NCI-H748 treated with DMSO at 0.1 percent for 48 hours (cell line): Measurements from ENCODE around the gene LRP5.

ENCODE experiments used
- DNase-seq: peaks from one replicate; lab custom pipeline; 2025; lab: John Stamatoyannopoulos, UW

Gene LRP5

GRCh38 chr11:68347345-68347744 lies 35.0 kb downstream of the LRP5 start:
- no peak for DNase-seq

GRCh38 chr11:68347841-68348240 lies 35.5 kb downstream of the LRP5 start:
- DNase-seq: no peak

- DNase-seq: no peak
Observed at GRCh38 chr11:68349461-68350249, 37.3 kb downstream of the LRP5 start.

GRCh38 chr11:68350759-68351449 lies 38.5 kb downstream of the LRP5 start:
- no peak for DNase-seq

GRCh38 chr11:68351450-68352275 lies 39.3 kb downstream of the LRP5 start:
- DNase-seq: no peak

GRCh38 chr11:68352591-68352990 lies 40.2 kb downstream of the LRP5 start:
- no peak for DNase-seq

- no peak for DNase-seq
Observed at GRCh38 chr11:68353118-68353517, 40.7 kb downstream of the LRP5 start.

GRCh38 chr11:68353669-68354068 lies 41.3 kb downstream of the LRP5 start:
- no peak for DNase-seq

GRCh38 chr11:68354148-68354872 lies 41.9 kb downstream of the LRP5 start:
- DNase-seq: no peak

GRCh38 chr11:68355471-68355870 lies 43.1 kb downstream of the LRP5 start:
- no peak for DNase-seq

GRCh38 chr11:68357568-68357967 lies 45.2 kb downstream of the LRP5 start:
- no peak for DNase-seq

- no peak for DNase-seq
Observed at GRCh38 chr11:68358416-68358815, 46.0 kb downstream of the LRP5 start.

GRCh38 chr11:68361702-68362101 lies 49.3 kb downstream of the LRP5 start:
- DNase-seq: no peak

- no peak for DNase-seq
Observed at GRCh38 chr11:68362801-68363379, 50.5 kb downstream of the LRP5 start.

GRCh38 chr11:68363776-68364175 lies 51.4 kb downstream of the LRP5 start:
- no peak for DNase-seq

- DNase-seq: no peak
Observed at GRCh38 chr11:68364581-68364980, 52.2 kb downstream of the LRP5 start.

GRCh38 chr11:68365943-68366435 lies 53.6 kb downstream of the LRP5 start:
- no peak for DNase-seq

GRCh38 chr11:68367252-68367651 lies 54.9 kb downstream of the LRP5 start:
- no peak for DNase-seq

- DNase-seq: no peak
Observed at GRCh38 chr11:68369756-68370155, 57.4 kb downstream of the LRP5 start.

- DNase-seq: no peak
Observed at GRCh38 chr11:68370211-68371111, 58.1 kb downstream of the LRP5 start.
